Measurements from ENCODE around the gene BTBD9. TPM values are rescaled to one million over a fixed set of nuclear protein-coding genes. Genes with fewer than 3 reads are reported as not detected.

Gene BTBD9
- total and polyA plus RNA-seq, 9 of the 15 experiments (the other 6 are each of a cell fraction or from before 2014, with no cell fraction given) = 0.08 to 1.6 (median 0.58) TPM

- TF ChIP-seq POLR2AphosphoS5 (IDR thresholded peaks at IDR 0.05; ENCODE audit: control insufficient read depth, insufficient read depth, low read depth, low read length) (no peak), TCFL5 (CRISPR knock-in tag; conservative IDR thresholded peaks at IDR 0.05) (no peak)
Observed at GRCh38 chr6:38571721-38572120, 68.0 kb downstream of the BTBD9 start (continued).

- WGBS (ENCODE audit: insufficient coverage, low coverage, missing lambda C conversion rate) = 2% methylated on average over 2 of the region's 2 CpGs
- DNase-seq (ENCODE audit: extremely low read depth in 1 of 4, low spot score in 3 of 4) (peak in 1 of 4 experiments; percentile 21), FAIRE-seq (peak; percentile 11), ATAC-seq (peak; percentile 64; the same call in 1 of the 3 replicates)
- Histone ChIP-seq H2AFZ (ENCODE audit: low read depth, low read length) (no peak overlapping the region), H3K27ac (ENCODE audit: extremely low read depth, low read depth, low read length) (no peak overlapping the region), H3K4me2 (ENCODE audit: insufficient read depth, low read length) (no peak overlapping the region), H3K4me1 (replicated peaks in 1 of 2; ENCODE audit: control insufficient read depth in 2 of 2, insufficient read depth in 2 of 2, low read length in 2 of 2) (peaks cover 0 to 16% of the 10 kb centered on the region in 2 experiments; a peak in 3 of 5 replicates), H3K36me3 (ENCODE audit: control insufficient read depth, insufficient read depth, low read length) (no peaks in the 10 kb centered on the region), H3K4me3 (no peak overlapping the region), H3K9me1 (ENCODE audit: control insufficient read depth, insufficient read depth, low read length) (no peaks in the 10 kb centered on the region), H4K20me1 (replicated peaks; ENCODE audit: control insufficient read depth, insufficient read depth, low read length) (no peaks in the 10 kb centered on the region), H3K79me2 (ENCODE audit: control insufficient read depth, insufficient read depth, low read length) (no peaks in the 10 kb centered on the region), H3K27me3 (ENCODE audit: control insufficient read depth in 2 of 2, insufficient read depth in 2 of 2, low read length in 2 of 2) (no peaks in the 10 kb centered on the region), H3K9ac (ENCODE audit: insufficient read depth in 1 of 2, low read depth in 2 of 2, low read length in 2 of 2) (no peak overlapping the region), H3K9me3 (replicated peaks; ENCODE audit: control insufficient read depth, insufficient read depth, low read depth, low read length) (no peaks in the 10 kb centered on the region)
- BruUV-seq (replicated peaks) = no TSS peak
- intact Hi-C loops (cut with micrococcal nuclease) = loop anchor here (5.0 kb wide), 1 partner anchor 73 kb away; no protein-coding TSS in a partner anchor
- POLR2A ChIA-PET = interaction anchor here (0.6 to 1.5 kb wide), 6 partner anchors 9 to 214 kb away, joined by 3 to 5 read pairs (median 4); no protein-coding TSS in a partner anchor
- CTCF ChIA-PET (ENCODE audit: low intra/inter-chr PET ratio) = interaction anchor here (0.6 kb wide), 1 partner anchor 1586 kb away, joined by 3 read pairs; no protein-coding TSS in a partner anchor
- in situ Hi-C loops (cut with MboI) = no loop called here
- TF ChIP-seq ESRRB (CRISPR knock-in tag; IDR thresholded peaks at IDR 0.05; ENCODE audit: borderline replicate concordance) (no peak), STAT6 (CRISPR knock-in tag; IDR thresholded peaks at IDR 0.05) (no peak), JUNB (CRISPR knock-in tag; conservative IDR thresholded peaks at IDR 0.05) (no peak), BCLAF1 (IDR thresholded peaks at IDR 0.05; ENCODE audit: borderline replicate concordance in 1 of 2, control insufficient read depth in 1 of 2, low read depth in 2 of 2, low read length in 1 of 2) (no peak), SRF (CRISPR knock-in tag; IDR thresholded peaks at IDR 0.05) (no peak), CXXC5 (CRISPR knock-in tag; IDR thresholded peaks at IDR 0.05) (no peak), ZFP36 (IDR thresholded peaks at IDR 0.05; ENCODE audit: low read depth, low read length, partially characterized antibody) (no peak), ZBTB5 (IDR thresholded peaks at IDR 0.05) (no peak)
Observed at GRCh38 chr6:38570750-38571149, 69.0 kb downstream of the BTBD9 start.
